ENCODE measurements around the gene PLCB4. TPM values are rescaled to one million over a fixed set of nuclear protein-coding genes. Genes with fewer than 3 reads are reported as not detected.

The PLCB4 gene
- total RNA-seq, 1 experiment from 2014 or later = 10.1 TPM

DNA sequence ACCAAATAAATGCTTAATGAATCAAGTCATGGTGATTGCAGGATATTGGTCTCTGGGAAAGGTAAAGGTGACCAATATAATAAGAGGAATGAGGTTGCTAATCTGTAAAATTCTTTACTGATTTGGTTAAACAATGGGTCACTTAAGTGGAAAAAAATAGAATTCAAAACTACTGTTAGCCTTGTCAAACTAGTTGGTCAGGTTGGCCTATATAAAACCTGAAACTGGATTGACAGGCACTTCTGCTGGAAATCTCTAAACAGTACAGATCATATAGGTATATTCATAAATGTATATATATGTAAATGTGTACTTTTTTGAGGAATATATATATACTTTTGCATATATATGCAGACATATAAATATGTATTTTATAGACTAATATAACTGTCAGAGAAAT, 19.7 kb downstream of the PLCB4 start:
- no peaks in the 10 kb centered on the region for H3K79me2 ChIP-seq (ENCODE audit: insufficient read depth, low read length)
- no peak overlapping the region for H3K18ac ChIP-seq (ENCODE audit: insufficient read length, low read depth, low read length)
- H3K14ac ChIP-seq (ENCODE audit: insufficient read depth, low read length) = no peak overlapping the region
- H3K9ac ChIP-seq (ENCODE audit: extremely low read depth, insufficient read length, low read length) = no peak overlapping the region
- no peak overlapping the region for H3K56ac ChIP-seq (ENCODE audit: insufficient read length, low read depth, low read length)
- no peaks in the 10 kb centered on the region for H4K20me1 ChIP-seq (ENCODE audit: control insufficient read depth, insufficient read depth, insufficient read length)
- H3K27ac Mint-ChIP-seq = no peak overlapping the region
- no peak overlapping the region for H4K91ac ChIP-seq (ENCODE audit: insufficient read length, low read depth, low read length)
- H2BK15ac ChIP-seq (ENCODE audit: low read depth, low read length) = no peak overlapping the region
- H3T11ph ChIP-seq (ENCODE audit: low read length) = no peak overlapping the region
- no peak overlapping the region for H2BK20ac ChIP-seq (ENCODE audit: low read depth, low read length, poor library complexity, severe bottlenecking)
- no peak overlapping the region for H3K4ac ChIP-seq (ENCODE audit: low read depth, low read length)
- H2BK12ac ChIP-seq (ENCODE audit: insufficient read length, low read depth, low read length) = no peak overlapping the region
- H2BK120ac ChIP-seq (ENCODE audit: low read depth, low read length, poor library complexity, severe bottlenecking) = no peak overlapping the region
- no peak overlapping the region for H2AK5ac ChIP-seq (ENCODE audit: insufficient read length, low read length)
- H3K79me1 ChIP-seq (ENCODE audit: insufficient read depth, low read depth, low read length, poor library complexity, severe bottlenecking) = no peaks in the 10 kb centered on the region
- no peaks in the 10 kb centered on the region for H3K27me3 Mint-ChIP-seq (ENCODE audit: low read depth)
- H3K4me1 Mint-ChIP-seq = peaks cover 10 to 13% of the 10 kb centered on the region in 2 experiments
- H3K23ac ChIP-seq (ENCODE audit: insufficient read length, low read depth, low read length) = no peak overlapping the region
- H3K4me3 Mint-ChIP-seq = no peak overlapping the region
- no peak overlapping the region for H4K8ac ChIP-seq (replicated peaks; ENCODE audit: insufficient read length, low read depth, low read length)
- TF ChIP-seq, protein P1, sequence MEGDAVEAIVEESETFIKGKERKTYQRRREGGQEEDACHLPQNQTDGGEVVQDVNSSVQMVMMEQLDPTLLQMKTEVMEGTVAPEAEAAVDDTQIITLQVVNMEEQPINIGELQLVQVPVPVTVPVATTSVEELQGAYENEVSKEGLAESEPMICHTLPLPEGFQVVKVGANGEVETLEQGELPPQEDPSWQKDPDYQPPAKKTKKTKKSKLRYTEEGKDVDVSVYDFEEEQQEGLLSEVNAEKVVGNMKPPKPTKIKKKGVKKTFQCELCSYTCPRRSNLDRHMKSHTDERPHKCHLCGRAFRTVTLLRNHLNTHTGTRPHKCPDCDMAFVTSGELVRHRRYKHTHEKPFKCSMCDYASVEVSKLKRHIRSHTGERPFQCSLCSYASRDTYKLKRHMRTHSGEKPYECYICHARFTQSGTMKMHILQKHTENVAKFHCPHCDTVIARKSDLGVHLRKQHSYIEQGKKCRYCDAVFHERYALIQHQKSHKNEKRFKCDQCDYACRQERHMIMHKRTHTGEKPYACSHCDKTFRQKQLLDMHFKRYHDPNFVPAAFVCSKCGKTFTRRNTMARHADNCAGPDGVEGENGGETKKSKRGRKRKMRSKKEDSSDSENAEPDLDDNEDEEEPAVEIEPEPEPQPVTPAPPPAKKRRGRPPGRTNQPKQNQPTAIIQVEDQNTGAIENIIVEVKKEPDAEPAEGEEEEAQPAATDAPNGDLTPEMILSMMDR (conservative IDR thresholded peaks at IDR 0.05) = no peak
- H3K9me3 ChIP-seq (ENCODE audit: control insufficient read depth, low read depth, low read length) = no peaks in the 10 kb centered on the region
- no peak overlapping the region for H3K4me2 ChIP-seq (ENCODE audit: insufficient read depth, insufficient read length, low read length)
- no peaks in the 10 kb centered on the region for H3K36me3 Mint-ChIP-seq (ENCODE audit: insufficient read depth in 1 of 3, low read depth in 3 of 3)
- H3K27ac ChIP-seq (ENCODE audit: insufficient read length, low read depth, low read length) = no peak overlapping the region
- H3K27me3 ChIP-seq (ENCODE audit: insufficient read depth, low read length) = no peaks in the 10 kb centered on the region
- no peak overlapping the region for H2AFZ ChIP-seq (ENCODE audit: low read length)
- no peak for DNase-seq
- H2BK5ac ChIP-seq (ENCODE audit: insufficient read length, low read length) = no peak overlapping the region
- no peaks in the 10 kb centered on the region for H3K23me2 ChIP-seq (ENCODE audit: insufficient read length, low read depth, low read length, poor library complexity, severe bottlenecking)
- H3K9me3 Mint-ChIP-seq = no peaks in the 10 kb centered on the region
- H3K4me1 ChIP-seq (ENCODE audit: insufficient read depth, low read length) = no peaks in the 10 kb centered on the region; the same call in 1 of the 2 replicates
- no peak overlapping the region for H4K5ac ChIP-seq (ENCODE audit: insufficient read length, low read depth, low read length)
